ENCODE measurements around the gene BEND7. TPM values are rescaled to one million over a fixed set of nuclear protein-coding genes. Genes with fewer than 3 reads are reported as not detected.

Gene BEND7
- total and polyA plus RNA-seq, 9 of the 15 experiments (the other 6 are each of a cell fraction or from before 2014, with no cell fraction given) = 1.3 to 11.4 (median 5.2) TPM

DNA sequence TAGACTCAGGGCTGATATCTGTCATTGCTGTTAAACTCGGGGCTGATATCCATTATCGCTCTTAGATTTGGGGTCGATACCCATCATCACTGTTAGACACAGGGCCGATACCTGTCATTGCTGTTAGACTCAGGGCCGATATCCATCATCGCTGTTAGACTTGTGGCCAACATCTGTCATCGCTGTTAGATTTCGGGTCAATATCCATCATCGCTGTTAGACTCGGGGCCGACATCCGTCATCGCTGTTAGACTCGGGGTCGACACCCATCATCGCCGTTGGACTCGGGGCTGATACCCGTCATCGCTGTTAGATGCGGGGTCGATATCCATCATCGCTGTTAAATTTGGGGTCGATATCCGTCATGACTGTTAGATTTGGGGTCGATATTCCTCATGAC, 54.8 kb downstream of the BEND7 start:
- Histone ChIP-seq H3K27ac (ENCODE audit: extremely low read depth, low read depth, low read length) (no peak overlapping the region), H3K9ac (ENCODE audit: insufficient read depth in 1 of 2, low read depth in 2 of 2, low read length in 2 of 2) (no peak overlapping the region), H3K4me2 (ENCODE audit: insufficient read depth, low read length) (no peak overlapping the region), H4K20me1 (replicated peaks; ENCODE audit: control insufficient read depth, insufficient read depth, low read length) (no peaks in the 10 kb centered on the region), H2AFZ (ENCODE audit: low read depth, low read length) (no peak overlapping the region), H3K27me3 (ENCODE audit: control insufficient read depth in 2 of 2, insufficient read depth in 2 of 2, low read length in 2 of 2) (peaks cover 0 to 23% of the 10 kb centered on the region in 2 experiments; a peak in 1 of 5 replicates), H3K79me2 (ENCODE audit: control insufficient read depth, insufficient read depth, low read length) (no peaks in the 10 kb centered on the region), H3K36me3 (ENCODE audit: control insufficient read depth, insufficient read depth, low read length) (no peaks in the 10 kb centered on the region), H3K9me3 (replicated peaks; ENCODE audit: control insufficient read depth, insufficient read depth, low read depth, low read length) (peaks cover 5% of the 10 kb centered on the region), H3K4me1 (replicated peaks in 1 of 2; ENCODE audit: control insufficient read depth in 2 of 2, insufficient read depth in 2 of 2, low read length in 2 of 2) (no peaks in the 10 kb centered on the region), H3K9me1 (ENCODE audit: control insufficient read depth, insufficient read depth, low read length) (no peaks in the 10 kb centered on the region), H3K4me3 (no peak overlapping the region)
- no peak for FAIRE-seq
- no TSS peak for BruUV-seq (replicated peaks)
- intact Hi-C loops (cut with micrococcal nuclease) = no loop called here
- 75% methylated on average over 24 of the region's 26 CpGs for WGBS (ENCODE audit: insufficient coverage, low coverage, missing lambda C conversion rate)
- no peak for DNase-seq (ENCODE audit: extremely low read depth in 1 of 4, low spot score in 3 of 4)
- in situ Hi-C loops (cut with MboI) = no loop called here
- POLR2A ChIA-PET = no interaction called here
- no peak for ATAC-seq
- CTCF ChIA-PET (ENCODE audit: low intra/inter-chr PET ratio) = no interaction called here
- TF ChIP-seq SIX5 (IDR thresholded peaks at IDR 0.05; ENCODE audit: borderline replicate concordance in 1 of 2, insufficient read depth in 1 of 2, low read depth in 1 of 2, low read length in 2 of 2) (no peak), SOX6 (IDR thresholded peaks at IDR 0.05) (no peak), HNRNPLL (IDR thresholded peaks at IDR 0.05; ENCODE audit: low read depth, low read length, poor library complexity, severe bottlenecking) (no peak), GATAD2A (IDR thresholded peaks at IDR 0.05) (no peak), SMARCC2 (IDR thresholded peaks at IDR 0.05; ENCODE audit: low read depth) (no peak), PPARD (CRISPR knock-in tag; IDR thresholded peaks at IDR 0.05) (no peak)
- TF ChIP-seq, protein P1, sequence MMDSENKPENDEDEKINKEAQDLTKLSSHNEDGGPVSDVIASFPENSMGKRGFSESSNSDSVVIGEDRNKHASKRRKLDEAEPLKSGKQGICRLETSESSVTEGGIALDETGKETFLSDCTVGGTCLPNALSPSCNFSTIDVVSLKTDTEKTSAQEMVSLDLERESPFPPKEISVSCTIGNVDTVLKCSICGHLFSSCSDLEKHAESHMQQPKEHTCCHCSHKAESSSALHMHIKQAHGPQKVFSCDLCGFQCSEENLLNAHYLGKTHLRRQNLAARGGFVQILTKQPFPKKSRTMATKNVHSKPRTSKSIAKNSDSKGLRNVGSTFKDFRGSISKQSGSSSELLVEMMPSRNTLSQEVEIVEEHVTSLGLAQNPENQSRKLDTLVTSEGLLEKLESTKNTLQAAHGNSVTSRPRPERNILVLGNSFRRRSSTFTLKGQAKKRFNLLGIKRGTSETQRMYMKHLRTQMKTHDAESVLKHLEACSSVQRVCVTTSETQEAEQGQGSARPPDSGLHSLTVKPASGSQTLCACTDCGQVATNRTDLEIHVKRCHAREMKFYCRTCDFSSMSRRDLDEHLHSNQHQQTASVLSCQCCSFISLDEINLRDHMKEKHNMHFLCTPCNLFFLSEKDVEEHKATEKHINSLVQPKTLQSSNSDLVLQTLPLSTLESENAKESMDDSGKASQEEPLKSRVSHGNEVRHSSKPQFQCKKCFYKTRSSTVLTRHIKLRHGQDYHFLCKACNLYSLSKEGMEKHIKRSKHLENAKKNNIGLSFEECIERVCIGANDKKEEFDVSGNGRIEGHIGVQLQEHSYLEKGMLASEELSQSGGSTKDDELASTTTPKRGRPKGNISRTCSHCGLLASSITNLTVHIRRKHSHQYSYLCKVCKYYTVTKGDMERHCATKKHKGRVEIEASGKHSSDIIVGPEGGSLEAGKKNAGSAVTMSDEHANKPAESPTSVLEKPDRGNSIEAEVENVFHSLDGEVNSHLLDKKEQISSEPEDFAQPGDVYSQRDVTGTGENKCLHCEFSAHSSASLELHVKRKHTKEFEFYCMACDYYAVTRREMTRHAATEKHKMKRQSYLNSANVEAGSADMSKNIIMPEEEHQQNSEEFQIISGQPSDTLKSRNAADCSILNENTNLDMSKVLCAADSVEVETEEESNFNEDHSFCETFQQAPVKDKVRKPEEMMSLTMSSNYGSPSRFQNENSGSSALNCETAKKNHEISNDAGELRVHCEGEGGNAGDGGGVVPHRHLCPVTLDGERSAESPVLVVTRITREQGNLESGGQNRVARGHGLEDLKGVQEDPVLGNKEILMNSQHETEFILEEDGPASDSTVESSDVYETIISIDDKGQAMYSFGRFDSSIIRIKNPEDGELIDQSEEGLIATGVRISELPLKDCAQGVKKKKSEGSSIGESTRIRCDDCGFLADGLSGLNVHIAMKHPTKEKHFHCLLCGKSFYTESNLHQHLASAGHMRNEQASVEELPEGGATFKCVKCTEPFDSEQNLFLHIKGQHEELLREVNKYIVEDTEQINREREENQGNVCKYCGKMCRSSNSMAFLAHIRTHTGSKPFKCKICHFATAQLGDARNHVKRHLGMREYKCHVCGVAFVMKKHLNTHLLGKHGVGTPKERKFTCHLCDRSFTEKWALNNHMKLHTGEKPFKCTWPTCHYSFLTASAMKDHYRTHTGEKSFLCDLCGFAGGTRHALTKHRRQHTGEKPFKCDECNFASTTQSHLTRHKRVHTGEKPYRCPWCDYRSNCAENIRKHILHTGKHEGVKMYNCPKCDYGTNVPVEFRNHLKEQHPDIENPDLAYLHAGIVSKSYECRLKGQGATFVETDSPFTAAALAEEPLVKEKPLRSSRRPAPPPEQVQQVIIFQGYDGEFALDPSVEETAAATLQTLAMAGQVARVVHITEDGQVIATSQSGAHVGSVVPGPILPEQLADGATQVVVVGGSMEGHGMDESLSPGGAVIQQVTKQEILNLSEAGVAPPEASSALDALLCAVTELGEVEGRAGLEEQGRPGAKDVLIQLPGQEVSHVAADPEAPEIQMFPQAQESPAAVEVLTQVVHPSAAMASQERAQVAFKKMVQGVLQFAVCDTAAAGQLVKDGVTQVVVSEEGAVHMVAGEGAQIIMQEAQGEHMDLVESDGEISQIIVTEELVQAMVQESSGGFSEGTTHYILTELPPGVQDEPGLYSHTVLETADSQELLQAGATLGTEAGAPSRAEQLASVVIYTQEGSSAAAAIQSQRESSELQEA (IDR thresholded peaks at IDR 0.05; ENCODE audit: low read depth) = no peak
- TF ChIP-seq, protein P2, sequence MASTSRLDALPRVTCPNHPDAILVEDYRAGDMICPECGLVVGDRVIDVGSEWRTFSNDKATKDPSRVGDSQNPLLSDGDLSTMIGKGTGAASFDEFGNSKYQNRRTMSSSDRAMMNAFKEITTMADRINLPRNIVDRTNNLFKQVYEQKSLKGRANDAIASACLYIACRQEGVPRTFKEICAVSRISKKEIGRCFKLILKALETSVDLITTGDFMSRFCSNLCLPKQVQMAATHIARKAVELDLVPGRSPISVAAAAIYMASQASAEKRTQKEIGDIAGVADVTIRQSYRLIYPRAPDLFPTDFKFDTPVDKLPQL (IDR thresholded peaks at IDR 0.05; ENCODE audit: extremely low read depth, insufficient read length) = no peak
- TF ChIP-seq, protein P3, sequence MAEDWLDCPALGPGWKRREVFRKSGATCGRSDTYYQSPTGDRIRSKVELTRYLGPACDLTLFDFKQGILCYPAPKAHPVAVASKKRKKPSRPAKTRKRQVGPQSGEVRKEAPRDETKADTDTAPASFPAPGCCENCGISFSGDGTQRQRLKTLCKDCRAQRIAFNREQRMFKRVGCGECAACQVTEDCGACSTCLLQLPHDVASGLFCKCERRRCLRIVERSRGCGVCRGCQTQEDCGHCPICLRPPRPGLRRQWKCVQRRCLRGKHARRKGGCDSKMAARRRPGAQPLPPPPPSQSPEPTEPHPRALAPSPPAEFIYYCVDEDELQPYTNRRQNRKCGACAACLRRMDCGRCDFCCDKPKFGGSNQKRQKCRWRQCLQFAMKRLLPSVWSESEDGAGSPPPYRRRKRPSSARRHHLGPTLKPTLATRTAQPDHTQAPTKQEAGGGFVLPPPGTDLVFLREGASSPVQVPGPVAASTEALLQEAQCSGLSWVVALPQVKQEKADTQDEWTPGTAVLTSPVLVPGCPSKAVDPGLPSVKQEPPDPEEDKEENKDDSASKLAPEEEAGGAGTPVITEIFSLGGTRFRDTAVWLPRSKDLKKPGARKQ (CRISPR knock-in tag; IDR thresholded peaks at IDR 0.05) = no peak

Measured in K562 (cell line).